Dermis microvascular lymphatic vessel endothelial cell (primary cell): Measurements from ENCODE around the gene SMIM32. TPM values are rescaled to one million over a fixed set of nuclear protein-coding genes. Genes with fewer than 3 reads are reported as not detected.

Experiments used
- DNase-seq, 2 donors: peaks; one replicate each; pipeline versions ENCODE4 v3.0.0 to v3.0.0-alpha.2; 2010; ENCODE audit warnings: low read depth in 2 of 2
- total RNA-seq: library from RNA; depleted of rRNA; stranded (reverse); fragments of >200 nt; gene quantifications from 2 replicates; pipeline ENCODE4 v1.2.1, GENCODE V29; 2014

The SMIM32 gene
- total RNA-seq, result not detected in 2 replicates

- DNase-seq, result peak in 1 of 2 donors; percentile 19
These were observed at the start of gene SMIM32 for GRCh38 chr5:136192526-136193321. TSS of gene SMIM32 (minus strand) at chr5:136193162. CDS start at chr5:136192524, 638 bp downstream.

DNA sequence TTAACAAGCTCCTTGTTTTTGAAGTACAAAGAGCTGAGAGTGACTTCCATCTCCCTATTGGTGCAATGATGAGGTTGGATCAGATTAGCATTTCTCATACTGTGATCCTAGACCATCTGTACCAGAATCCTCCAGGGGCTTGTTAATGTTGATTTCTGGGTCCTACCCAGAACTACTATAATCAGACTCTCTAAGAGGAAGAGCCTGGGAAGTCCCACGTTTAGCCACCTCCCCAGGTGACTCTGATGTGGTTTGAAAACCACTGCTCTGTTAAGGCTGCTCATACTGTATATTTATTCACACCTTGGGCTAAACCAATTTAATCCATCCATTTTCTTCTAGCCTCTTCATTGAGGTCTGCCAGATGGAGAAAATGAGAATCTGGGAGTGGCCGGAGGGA, 49.6 kb upstream of the SMIM32 start:
- no peak for DNase-seq

GRCh38 chr5:136242136-136242535, 49.2 kb upstream of the SMIM32 start:
- no peak for DNase-seq

DNA sequence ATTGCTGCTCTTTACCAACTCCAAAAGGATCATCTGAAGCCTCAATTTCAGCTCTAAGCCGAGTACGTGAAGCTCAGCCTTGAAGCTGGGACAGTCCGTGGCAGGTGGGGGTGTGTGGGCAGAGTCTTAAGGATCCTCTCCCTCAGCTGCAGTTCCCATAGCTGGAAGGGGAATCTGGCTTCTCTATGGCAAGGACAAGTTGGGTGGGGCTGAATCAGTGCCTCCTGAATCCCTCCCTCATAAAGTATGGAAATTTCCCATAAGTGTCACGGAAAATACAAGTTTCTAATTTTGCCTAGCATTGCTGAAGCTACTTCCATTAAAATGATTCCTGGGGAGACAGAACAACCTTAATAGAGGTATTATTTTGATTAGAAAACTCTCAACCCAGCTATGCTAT, 47.9 kb upstream of the SMIM32 start:
- no peak for DNase-seq

GRCh38 chr5:136236479-136237083, 43.6 kb upstream of the SMIM32 start:
- DNase-seq, result no peak

DNA sequence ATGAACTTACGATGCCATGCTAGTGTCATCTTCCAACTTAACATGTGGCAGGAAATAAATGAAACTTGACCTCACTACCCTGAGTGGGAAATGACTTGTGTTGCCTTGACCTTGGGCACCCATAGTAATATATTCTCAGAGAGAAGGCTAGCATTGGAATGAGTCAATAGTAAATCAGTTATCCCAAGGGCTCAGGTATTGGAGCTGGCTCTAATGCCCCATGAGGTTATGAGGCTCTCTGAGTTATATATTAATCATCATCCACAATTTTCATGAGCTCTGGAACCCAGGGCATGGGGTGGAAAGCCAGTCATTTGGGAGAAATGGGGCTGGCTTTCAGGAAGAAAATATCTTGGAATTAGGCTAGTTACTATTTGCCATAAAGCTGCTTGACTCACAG, 42.4 kb upstream of the SMIM32 start:
- no peak for DNase-seq

GRCh38 chr5:136232316-136232715, 39.4 kb upstream of the SMIM32 start:
- no peak for DNase-seq

- DNase-seq, result no peak
These were observed 37.2 kb upstream of the SMIM32 start for GRCh38 chr5:136230176-136230575.

DNA sequence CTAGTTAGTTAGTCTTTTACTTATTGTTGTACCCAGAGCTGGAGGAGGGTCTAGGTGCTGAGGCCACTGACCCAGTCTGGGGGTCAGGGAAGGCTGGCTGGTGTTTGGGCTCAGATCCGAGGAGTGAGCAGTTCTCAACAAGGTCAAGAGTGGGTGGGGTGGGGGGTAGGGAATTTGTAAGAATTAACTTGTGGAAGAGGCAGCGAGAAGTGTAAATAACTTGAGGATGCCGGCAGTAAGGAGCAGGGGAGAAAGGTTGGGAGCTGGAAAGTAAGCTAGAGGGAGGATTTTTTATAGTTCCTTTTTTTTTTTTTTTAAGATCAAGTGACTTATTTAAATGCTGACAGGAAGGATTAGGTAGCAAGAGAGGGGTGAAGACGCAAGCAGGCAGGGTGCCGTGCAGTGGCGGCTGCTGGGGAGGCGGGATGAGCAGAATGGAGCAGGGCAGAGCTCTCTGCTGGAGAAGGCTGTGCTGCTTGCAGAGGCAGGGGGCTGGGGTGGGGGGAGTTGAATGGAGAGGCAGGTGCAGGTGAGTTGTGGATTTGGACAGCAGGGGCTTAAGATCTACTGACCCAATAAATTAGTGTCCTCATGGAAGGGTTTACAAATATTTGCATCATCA, 35.3 kb upstream of the SMIM32 start:
- no peak for DNase-seq

GRCh38 chr5:136226401-136226800, 33.4 kb upstream of the SMIM32 start:
- no peak for DNase-seq

DNA sequence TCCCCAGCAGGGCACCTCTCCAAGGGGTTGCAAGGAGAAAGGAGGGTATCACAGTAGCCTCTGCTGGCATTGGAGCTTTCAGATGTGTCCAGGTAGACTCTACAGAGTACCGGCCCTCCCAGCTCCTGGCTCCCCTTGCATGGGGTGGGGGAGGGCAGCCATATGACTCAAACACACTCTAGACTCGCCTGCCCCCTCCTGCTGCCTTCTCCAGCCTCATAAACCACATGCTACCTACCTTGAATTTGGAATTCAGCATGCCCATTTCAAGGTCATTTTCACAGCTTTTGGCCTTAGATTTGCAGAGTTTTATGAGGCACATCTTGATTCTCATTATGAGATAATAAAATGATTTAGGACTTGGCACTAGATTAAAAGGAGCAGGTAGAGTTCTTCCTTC, 32.8 kb upstream of the SMIM32 start:
- DNase-seq, result no peak

- no peak for DNase-seq
These were observed 29.7 kb upstream of the SMIM32 start for GRCh38 chr5:136222580-136223235.

- DNase-seq, result no peak
These were observed 28.4 kb upstream of the SMIM32 start for GRCh38 chr5:136221340-136221739.

GRCh38 chr5:136216230-136216629, 23.3 kb upstream of the SMIM32 start:
- DNase-seq, result no peak

GRCh38 chr5:136215812-136216211, 22.9 kb upstream of the SMIM32 start:
- DNase-seq, result no peak

DNA sequence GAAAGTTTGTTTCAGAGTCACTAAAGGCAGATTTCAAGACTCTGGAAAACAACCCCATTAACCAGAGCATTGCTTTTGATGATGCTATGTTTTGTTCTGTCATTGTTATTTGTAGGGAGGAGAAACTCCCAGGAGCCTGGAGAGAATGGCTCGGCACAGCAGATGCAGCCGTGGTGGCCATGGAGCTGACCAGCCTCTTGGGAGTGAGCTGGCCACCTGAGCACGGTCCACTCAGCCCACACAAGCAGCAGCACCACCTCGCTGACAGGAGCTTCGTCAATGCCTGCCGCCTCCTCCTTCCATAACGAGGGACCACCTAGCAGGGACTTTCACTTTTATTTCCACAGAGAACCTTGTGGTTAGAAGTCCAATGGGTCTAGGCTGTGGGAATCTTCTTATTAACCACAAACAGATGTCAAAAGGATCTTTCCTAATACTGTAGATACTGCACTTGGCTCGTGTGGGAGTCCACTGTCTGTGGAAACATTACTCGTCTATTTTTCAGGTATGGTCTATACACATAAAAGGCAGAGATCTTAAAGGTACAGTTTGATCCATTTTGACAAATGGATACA, 21.0 kb upstream of the SMIM32 start:
- DNase-seq, result no peak

- DNase-seq, result peak; percentile 4 to 58
These were observed 19.3 kb upstream of the SMIM32 start for GRCh38 chr5:136212252-136212721.

- no peak for DNase-seq
These were observed 18.5 kb upstream of the SMIM32 start for GRCh38 chr5:136211282-136212040.

GRCh38 chr5:136210259-136210658, 17.3 kb upstream of the SMIM32 start:
- DNase-seq, result no peak

- no peak for DNase-seq
These were observed 16.5 kb upstream of the SMIM32 start for GRCh38 chr5:136209346-136209910.

DNA sequence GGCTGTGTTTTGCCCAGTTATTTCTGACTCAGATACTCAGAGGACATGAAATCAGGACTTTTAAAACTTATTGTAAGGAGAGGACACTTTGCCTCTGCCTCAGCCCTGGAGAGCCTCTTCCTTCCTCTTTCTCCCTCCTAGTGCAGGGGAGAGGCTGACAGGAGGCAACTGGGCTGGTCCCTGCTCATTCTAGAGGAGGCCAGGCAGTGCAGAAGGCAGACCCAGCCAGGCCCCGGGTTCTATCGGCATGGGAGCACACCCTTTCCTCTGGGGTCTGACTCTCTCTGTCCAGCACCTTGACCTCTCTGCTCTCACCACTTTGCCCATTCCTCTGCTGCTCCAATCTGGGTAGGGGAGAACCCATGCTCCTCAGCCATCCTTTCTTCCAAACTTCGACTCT, 16.0 kb upstream of the SMIM32 start:
- DNase-seq, result no peak
